ENCODE results near the gene BBS12. TPM values are rescaled to one million over a fixed set of nuclear protein-coding genes. Genes with fewer than 3 reads are reported as not detected.

Gene BBS12
- total and polyA plus RNA-seq, 8 donors, result 0.68 to 2.7 (median 1.2) TPM

DNA sequence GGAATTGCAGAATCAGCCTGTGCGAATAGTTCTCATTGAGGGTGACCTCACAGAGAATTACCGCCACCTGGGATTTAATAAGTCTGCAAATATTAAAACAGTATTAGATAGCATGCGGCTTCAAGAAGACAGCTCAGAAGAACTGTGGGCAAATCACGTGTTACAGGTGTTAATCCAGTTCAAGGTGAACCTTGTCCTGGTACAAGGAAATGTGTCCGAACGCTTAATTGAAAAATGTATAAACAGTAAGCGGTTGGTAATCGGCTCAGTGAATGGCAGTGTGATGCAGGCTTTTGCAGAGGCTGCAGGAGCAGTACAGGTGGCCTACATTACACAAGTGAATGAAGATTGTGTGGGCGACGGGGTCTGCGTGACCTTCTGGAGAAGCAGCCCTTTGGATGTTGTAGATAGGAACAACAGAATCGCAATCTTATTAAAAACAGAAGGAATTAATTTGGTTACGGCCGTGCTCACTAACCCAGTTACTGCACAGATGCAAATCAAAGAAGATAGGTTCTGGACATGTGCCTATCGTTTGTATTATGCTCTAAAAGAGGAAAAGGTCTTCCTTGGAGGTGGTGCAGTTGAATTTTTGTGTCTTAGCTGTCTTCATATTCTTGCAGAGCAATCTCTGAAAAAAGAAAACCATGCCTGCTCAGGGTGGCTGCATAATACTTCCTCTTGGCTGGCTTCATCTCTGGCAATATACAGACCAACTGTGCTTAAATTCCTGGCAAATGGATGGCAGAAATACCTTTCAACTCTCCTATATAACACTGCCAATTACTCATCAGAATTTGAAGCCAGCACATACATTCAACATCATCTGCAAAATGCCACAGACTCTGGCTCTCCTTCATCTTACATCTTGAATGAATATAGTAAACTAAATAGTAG, 10.7 kb downstream of the BBS12 start:
- H3K27me3 ChIP-seq, result no peaks in the 10 kb centered on the region
- no peak overlapping the region for H3K27ac ChIP-seq
- peaks cover 0 to 13% (median 0%) of the 10 kb centered on the region in 3 donors for H3K36me3 ChIP-seq
- no peaks in the 10 kb centered on the region for H3K4me1 ChIP-seq
- no peak for TF ChIP-seq CTCF (IDR thresholded peaks at IDR 0.05)
- FAIRE-seq (no peak), ATAC-seq (no peak), DNase-seq (no peak)
- WGBS, 2 donors, result 84 to 91% methylated on average over 15 of the region's 15 CpGs
- intact Hi-C loops (cut with DNase I), result no loop called here
- no peak overlapping the region for H3K4me3 ChIP-seq
- no peaks in the 10 kb centered on the region for H3K9me3 ChIP-seq

DNA sequence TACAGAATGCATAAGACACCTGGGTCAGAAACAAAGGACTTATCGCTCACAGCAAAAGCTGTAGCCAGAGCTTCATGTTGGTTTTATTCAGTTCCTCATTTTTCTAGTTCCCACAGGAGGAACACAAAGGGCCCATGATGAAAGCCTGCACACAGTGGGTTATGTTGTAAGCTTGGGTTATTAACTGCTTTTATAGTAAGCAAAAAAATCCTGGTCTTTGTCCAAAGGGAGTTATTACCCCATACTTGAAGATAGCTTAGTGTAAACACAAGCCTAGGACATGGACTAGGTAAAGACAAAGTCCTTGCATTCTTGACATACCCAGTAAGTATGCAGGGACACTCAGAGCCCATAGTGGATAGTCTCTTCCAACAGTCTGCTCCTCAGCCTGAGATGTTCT, 11.7 kb downstream of the BBS12 start:
- no peak overlapping the region for H3K27ac ChIP-seq
- FAIRE-seq, result no peak
- 97 to 98% methylated on average over 1 of the region's 1 CpG for WGBS, 2 donors

GRCh38 chr4:122746485-122746965, 14.0 kb downstream of the BBS12 start:
- WGBS, 2 donors, result 66 to 91% methylated on average over 2 of the region's 2 CpGs
- peaks cover 0 to 13% (median 0%) of the 10 kb centered on the region in 3 donors for H3K36me3 ChIP-seq
- H3K27ac ChIP-seq, result no peak overlapping the region
- H3K4me3 ChIP-seq, result no peak overlapping the region
- no peaks in the 10 kb centered on the region for H3K9me3 ChIP-seq
- DNase-seq (no peak), ATAC-seq (no peak), FAIRE-seq (no peak)
- TF ChIP-seq CTCF (IDR thresholded peaks at IDR 0.05), result no peak
- intact Hi-C loops (cut with DNase I), result no loop called here
- H3K4me1 ChIP-seq, result no peaks in the 10 kb centered on the region
- no peaks in the 10 kb centered on the region for H3K27me3 ChIP-seq

More for the DNA sequence above, 11.7 kb downstream of the BBS12 start:
- Histone ChIP-seq H3K4me3 (no peak overlapping the region), H3K36me3 (peaks cover 0 to 13% (median 0%) of the 10 kb centered on the region in 3 donors), H3K27me3 (no peaks in the 10 kb centered on the region), H3K9me3 (no peaks in the 10 kb centered on the region), H3K4me1 (no peaks in the 10 kb centered on the region)
- no peak for DNase-seq
- no peak for TF ChIP-seq CTCF (IDR thresholded peaks at IDR 0.05)
- intact Hi-C loops (cut with DNase I), result no loop called here
- peak in 2 of 4 donors; percentile 43 to 55 for ATAC-seq

DNA sequence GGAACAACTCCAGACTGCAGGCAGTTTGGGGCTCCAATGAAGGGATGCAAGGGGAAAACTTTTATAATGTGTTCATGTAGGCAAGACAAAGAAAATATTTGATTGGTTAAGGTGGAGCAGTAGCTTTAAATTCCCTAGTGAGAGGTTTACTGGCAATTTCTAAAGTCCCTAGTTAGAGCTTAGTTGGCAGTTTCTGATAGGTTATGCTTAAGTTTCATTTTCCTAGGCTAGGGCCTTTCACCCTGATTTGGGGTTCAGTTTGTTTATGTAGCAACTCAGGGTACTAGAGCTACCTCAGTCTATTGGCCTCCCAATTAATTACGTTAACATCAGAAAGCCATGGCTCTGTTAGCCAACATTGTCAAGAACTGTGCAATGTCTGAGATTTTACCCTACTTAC, 14.6 kb downstream of the BBS12 start:
- Histone ChIP-seq H3K36me3 (peaks cover 0 to 12% (median 0%) of the 10 kb centered on the region in 3 donors), H3K27me3 (no peaks in the 10 kb centered on the region), H3K9me3 (no peaks in the 10 kb centered on the region), H3K27ac (no peak overlapping the region), H3K4me1 (no peaks in the 10 kb centered on the region), H3K4me3 (no peak overlapping the region)
- WGBS, 2 donors, result 94 to 97% methylated on average over 1 of the region's 1 CpG
- intact Hi-C loops (cut with DNase I), result no loop called here
- FAIRE-seq (no peak), DNase-seq (no peak), ATAC-seq (no peak)
- TF ChIP-seq CTCF (IDR thresholded peaks at IDR 0.05), result no peak

DNA sequence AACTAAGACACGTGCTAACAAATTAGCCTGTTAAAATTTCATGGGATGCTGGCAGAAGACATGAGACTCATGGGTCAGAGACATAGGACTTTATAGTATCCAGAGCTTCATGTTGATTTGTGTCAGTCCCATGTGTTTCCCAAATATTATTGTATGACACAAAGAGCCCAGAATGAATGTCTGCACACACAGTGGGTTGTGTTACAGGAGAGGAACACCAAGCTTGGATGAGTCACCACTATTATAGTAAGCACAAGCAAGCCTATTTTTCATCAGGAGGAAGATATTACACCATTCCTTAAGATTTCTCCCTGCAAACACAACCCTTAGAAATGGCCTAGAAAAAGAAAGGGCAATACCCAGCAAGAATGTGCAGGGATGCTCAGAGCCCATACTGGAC, 15.4 kb downstream of the BBS12 start:
- H3K9me3 ChIP-seq, result no peaks in the 10 kb centered on the region
- H3K27ac ChIP-seq, result no peak overlapping the region
- DNase-seq, result no peak
- H3K36me3 ChIP-seq, result peaks cover 0 to 5% (median 0%) of the 10 kb centered on the region in 3 donors
- no peaks in the 10 kb centered on the region for H3K27me3 ChIP-seq
- WGBS, 2 donors, result 67 to 97% methylated on average over 1 of the region's 1 CpG
- no peak for TF ChIP-seq CTCF (IDR thresholded peaks at IDR 0.05)
- ATAC-seq, result no peak
- intact Hi-C loops (cut with DNase I), result no loop called here
- no peak overlapping the region for H3K4me3 ChIP-seq
- no peaks in the 10 kb centered on the region for H3K4me1 ChIP-seq
- FAIRE-seq, result no peak

Measured in pancreas (tissue), 10 donors.